SJCRH30 (cell line): ENCODE results near the gene ZNF200. TPM values are rescaled to one million over a fixed set of nuclear protein-coding genes. Genes with fewer than 3 reads are reported as not detected.

Experiments used
- DNase-seq, 2 experiments: peaks; one replicate each; pipeline ENCODE4 v3.0.0-alpha.2; 2015 to 2020
- H3K27ac ChIP-seq: fragments of 250-450 bp; sonication (Bioruptor Pico); 2 replicates; pipeline ENCODE4 v1.5.1; 2020; ENCODE audit warnings: mild to moderate bottlenecking, moderate library complexity
- H3K27me3 ChIP-seq: fragments of 250-450 bp; sonication (Bioruptor Pico); 2 replicates; pipeline ENCODE4 v1.5.1; 2020; ENCODE audit warnings: mild to moderate bottlenecking, moderate library complexity
- H3K36me3 ChIP-seq: fragments of 250-450 bp; sonication (Bioruptor Pico); 2 replicates; pipeline ENCODE4 v1.5.1; 2020; ENCODE audit warnings: mild to moderate bottlenecking, moderate library complexity
- H3K4me1 ChIP-seq: fragments of 250-450 bp; sonication (Bioruptor Pico); 2 replicates; pipeline ENCODE4 v1.5.1; 2020; ENCODE audit warnings: mild to moderate bottlenecking, moderate library complexity
- H3K4me3 ChIP-seq: fragments of 250-450 bp; sonication (Bioruptor Pico); 2 replicates; pipeline ENCODE4 v1.5.1; 2020; ENCODE audit warnings: mild to moderate bottlenecking, moderate library complexity
- H3K9me3 ChIP-seq: fragments of 250-450 bp; sonication (Bioruptor Pico); replicated peaks from 2 replicates; pipeline ENCODE4 v1.5.1; 2020; ENCODE audit warnings: mild to moderate bottlenecking, moderate library complexity
- total RNA-seq: library from RNA; depleted of rRNA; stranded (reverse); fragments of >200 nt; shearing (Covaris generic); gene quantifications from 2 replicates; pipeline ENCODE4 v1.2.3, GENCODE V29; 2014

Gene ZNF200
- total RNA-seq, 1 experiment from 2014 or later, result 16.1 TPM

DNA sequence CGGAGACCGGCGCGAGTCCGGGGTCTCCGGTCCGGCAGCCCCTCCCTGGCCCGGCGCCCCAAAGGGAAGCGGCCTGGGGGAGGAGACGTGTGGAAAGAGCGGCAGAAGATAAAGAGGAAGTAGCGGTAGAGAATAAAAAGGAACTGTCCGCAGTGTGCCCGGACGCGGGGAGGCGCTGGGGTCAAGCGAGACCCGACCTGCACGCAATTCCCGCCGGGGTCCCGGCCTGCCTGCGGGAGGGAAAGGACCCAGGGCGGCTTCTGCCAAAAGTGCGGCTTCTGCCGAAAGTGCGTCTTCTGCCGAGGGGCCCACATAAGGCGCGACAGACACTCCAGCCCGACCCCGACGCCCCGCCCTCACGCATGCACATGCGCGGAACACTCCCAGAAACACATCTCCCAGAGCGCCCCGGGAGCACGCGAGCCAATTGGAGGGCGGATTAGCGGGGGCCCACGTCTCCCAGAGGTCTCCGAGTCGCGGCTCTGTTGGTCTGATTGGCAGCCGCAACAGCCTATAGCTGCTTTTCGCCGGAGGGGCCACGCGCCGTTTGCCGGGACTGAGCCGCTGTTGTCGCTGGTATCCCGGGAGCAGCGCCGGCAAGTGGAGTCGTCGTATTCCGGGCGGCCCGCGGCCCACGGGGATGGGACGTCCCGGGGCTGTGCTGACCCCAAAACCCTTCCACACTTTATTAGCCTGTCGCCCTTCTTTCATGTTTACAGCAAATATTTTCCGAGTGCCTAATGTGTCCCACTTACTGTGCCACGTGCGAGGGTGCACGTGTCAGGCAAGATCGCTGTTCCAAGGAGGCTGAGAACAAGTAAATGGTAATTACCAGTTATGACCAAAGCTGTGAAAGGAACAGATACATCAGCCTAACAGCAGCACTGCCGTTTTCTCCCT lies 29.4 kb upstream of the ZNF200 start:
- DNase-seq, result peak; percentile 98 to 99
- Histone ChIP-seq H3K4me1 (0 out of 2 replicates have a peak, but pooled peaks cover 2% of the 10 kb centered on the region), H3K36me3 (no peaks in the 10 kb centered on the region), H3K27me3 (no peaks in the 10 kb centered on the region), H3K9me3 (no peaks in the 10 kb centered on the region), H3K4me3 (peak overlapping the region; percentile 65), H3K27ac (peak overlapping the region; percentile 49)

DNA sequence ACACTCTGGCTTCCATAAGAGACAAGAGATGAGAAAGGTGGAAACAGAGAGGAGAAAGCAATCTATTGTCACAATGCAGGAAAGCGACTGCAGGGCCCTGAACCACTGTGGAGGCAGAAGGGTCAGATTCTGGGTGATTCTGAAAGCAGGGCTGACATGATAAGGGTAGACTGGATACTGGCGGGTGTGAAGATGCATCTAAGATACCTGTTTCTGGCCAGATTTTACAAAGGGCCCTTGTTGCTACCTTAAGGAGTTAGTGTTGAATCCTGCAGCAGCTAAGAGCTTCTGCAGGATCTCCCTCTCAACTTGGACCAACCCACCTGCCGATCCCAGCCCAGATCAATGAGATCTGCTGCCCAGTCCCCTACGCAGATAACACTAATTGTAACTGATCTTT lies 27.6 kb upstream of the ZNF200 start:
- Histone ChIP-seq H3K36me3 (no peaks in the 10 kb centered on the region), H3K4me1 (0 out of 2 replicates have a peak, but pooled peaks cover 2% of the 10 kb centered on the region), H3K27ac (no peak overlapping the region), H3K9me3 (no peaks in the 10 kb centered on the region), H3K4me3 (no peak overlapping the region), H3K27me3 (no peaks in the 10 kb centered on the region)
- DNase-seq, result no peak

DNA sequence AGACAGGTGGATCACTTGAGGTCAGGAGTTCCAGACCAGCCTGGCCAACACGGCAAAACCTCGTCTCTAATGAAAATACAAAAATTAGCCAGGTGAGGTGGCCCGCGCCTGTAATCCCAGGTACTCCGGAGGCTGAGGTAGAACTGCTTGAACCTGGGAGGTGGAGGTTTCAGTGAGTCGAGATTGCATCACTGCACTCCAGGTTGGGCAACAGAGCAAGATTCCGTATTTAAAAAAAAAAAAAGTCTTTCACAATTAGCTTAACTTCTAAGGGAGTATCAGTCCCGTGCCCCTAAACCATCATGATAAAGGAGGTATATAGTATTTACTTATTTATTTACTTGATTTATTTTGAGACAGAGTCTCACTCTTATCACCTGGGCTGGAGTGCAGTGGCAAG lies 24.9 kb upstream of the ZNF200 start:
- Histone ChIP-seq H3K27ac (no peak overlapping the region), H3K4me1 (no peaks in the 10 kb centered on the region), H3K4me3 (no peak overlapping the region), H3K9me3 (no peaks in the 10 kb centered on the region), H3K27me3 (no peaks in the 10 kb centered on the region), H3K36me3 (no peaks in the 10 kb centered on the region)
- no peak for DNase-seq

DNA sequence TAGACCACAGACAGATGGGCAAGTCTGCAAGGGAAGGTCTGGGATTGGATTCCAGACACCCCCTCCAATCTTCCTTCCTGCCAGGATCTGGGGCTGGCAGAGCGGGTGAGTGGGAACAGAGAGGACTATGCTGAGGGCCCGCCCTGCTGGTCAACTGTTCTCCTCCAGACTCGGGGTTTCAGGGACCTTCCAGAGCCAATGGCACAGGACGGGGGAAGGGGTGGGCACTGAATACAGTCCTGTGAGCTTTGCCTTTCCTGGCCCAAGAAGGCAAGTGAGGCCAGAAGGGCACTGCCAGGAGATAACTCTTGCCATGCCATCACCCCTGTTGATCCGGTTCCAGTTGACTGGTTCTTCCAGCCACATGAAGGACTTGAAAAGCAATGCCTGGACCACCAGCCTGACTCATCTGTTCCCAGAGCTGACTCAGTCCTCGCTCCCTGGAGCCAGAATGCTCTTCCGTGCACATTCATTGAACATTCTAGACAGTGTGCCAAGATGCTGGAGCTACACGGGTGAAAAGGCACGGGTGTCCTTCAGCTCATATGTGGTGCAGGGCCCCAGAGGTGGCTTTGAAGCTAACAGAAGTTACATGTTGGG lies 22.0 kb upstream of the ZNF200 start:
- H3K4me1 ChIP-seq, result no peaks in the 10 kb centered on the region
- no peak overlapping the region for H3K4me3 ChIP-seq
- H3K27ac ChIP-seq, result no peak overlapping the region
- no peak for DNase-seq
- no peaks in the 10 kb centered on the region for H3K9me3 ChIP-seq
- no peaks in the 10 kb centered on the region for H3K36me3 ChIP-seq
- H3K27me3 ChIP-seq, result no peaks in the 10 kb centered on the region

DNA sequence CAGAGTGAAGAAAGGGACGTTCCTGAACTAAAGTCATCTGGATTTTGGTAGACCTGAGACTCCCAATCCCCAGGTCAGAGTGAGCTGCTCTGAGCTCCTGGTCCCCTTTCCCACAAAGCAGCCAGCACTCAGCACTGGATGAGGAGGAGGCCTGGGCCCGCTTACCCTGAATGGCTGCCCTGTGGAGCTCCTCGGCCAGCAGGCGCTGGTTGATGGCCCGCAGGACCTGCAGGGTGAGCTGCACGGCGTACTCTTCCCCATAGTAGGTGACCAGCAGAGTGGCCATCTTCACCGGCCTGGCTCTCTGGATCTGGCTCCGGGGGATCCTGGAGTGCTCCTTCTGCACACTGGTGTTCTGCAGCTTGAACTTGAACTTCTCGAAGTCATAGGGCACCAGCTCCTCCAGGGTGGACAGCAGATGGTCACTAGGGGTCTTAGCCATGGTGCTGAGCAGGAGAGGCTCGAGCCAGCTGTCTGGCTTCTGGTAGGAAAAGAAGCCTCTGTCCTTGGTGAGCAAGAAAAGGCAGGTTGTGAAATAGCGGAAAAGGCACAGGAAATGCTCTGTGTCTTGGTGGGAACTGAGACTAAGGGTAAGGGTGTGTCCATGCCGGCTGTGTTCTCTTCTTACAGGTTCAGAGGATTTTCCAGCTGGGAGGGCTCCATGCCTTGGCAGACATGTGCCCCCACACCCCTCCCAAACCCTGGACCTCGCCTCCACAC lies 21.3 kb upstream of the ZNF200 start, which contains the start of gene MEFV:
Gene MEFV (minus strand): TSS at position 488 of the 720 bp plus-strand sequence. CDS start 46 bp downstream, at position 442.
- no peak for DNase-seq
- no peaks in the 10 kb centered on the region for H3K4me1 ChIP-seq
- no peaks in the 10 kb centered on the region for H3K27me3 ChIP-seq
- no peak within 1 kb of the TSS for H3K27ac ChIP-seq
- no peaks in the 10 kb centered on the region for H3K36me3 ChIP-seq
- H3K4me3 ChIP-seq, result no peak within 1 kb of the TSS
- no peaks in the 10 kb centered on the region for H3K9me3 ChIP-seq

DNA sequence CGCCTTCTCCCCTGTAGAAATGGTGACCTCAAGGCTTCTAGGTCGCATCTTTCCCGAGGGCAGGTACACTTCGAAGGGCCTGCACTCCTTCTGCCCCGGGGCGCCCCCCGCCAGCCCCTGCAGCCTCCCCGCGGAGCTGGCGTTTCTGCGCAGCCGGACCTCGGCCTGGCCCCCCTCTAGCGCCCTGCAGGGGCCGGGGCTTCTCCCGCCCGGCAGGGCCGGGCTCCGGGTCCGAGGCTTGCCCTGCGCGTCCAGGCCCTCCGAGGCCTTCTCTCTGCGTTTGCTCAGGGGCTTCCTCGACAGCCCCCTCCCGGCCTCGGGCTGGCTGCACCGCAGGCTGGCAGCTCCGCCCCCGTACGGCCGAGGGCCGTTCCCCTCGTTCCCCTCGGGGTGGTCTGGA lies 19.4 kb upstream of the ZNF200 start:
- Histone ChIP-seq H3K36me3 (no peaks in the 10 kb centered on the region), H3K27me3 (no peaks in the 10 kb centered on the region), H3K9me3 (no peaks in the 10 kb centered on the region), H3K4me3 (no peak overlapping the region), H3K27ac (no peak overlapping the region), H3K4me1 (no peaks in the 10 kb centered on the region)
- DNase-seq, result no peak

DNA sequence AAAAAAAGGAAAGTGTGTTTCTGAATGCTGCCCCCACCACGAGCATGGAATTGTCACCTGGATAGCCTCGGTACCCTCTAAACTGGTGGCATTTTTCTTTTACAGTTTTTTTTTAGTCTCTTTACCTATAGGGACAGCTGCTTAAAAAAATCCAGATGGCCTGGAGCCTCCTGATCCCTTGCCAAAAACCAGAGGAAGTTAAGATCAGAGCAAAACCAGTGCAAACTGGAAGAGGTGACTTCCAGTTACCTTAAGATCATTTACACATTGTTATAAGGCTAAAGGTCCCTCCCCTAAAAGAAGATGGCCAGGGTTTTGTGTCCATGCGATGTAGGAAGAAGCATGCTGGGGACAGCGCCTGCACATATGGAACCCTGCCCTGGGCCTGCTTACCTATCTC lies 18.0 kb upstream of the ZNF200 start:
- Histone ChIP-seq H3K4me1 (no peaks in the 10 kb centered on the region), H3K4me3 (no peak overlapping the region), H3K36me3 (no peaks in the 10 kb centered on the region), H3K27ac (no peak overlapping the region), H3K27me3 (no peaks in the 10 kb centered on the region), H3K9me3 (no peaks in the 10 kb centered on the region)
- no peak for DNase-seq

DNA sequence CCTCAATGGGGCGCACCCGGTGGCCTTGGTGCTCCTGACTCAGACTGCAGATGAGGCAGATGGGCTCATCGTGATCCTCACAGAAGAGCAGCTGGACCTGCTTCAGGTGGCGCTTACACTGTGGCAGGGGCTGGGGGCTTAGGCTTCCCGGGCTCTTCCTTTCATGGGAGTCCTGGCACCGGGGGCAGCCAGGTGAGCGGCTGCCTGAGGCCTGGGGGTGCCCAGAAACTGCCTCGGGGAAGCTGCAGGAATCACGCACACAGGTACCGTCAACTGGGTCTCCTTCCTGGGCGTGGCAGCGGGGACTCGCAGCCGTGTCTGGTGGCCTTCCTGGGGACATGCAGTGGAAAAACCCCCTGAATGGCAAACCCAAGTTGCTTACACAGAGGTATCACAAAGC lies 14.5 kb upstream of the ZNF200 start:
- DNase-seq, result no peak
- Histone ChIP-seq H3K4me1 (no peaks in the 10 kb centered on the region), H3K9me3 (no peaks in the 10 kb centered on the region), H3K27ac (no peak overlapping the region), H3K4me3 (no peak overlapping the region), H3K27me3 (no peaks in the 10 kb centered on the region; the same call in 1 of the 2 replicates), H3K36me3 (no peaks in the 10 kb centered on the region)

DNA sequence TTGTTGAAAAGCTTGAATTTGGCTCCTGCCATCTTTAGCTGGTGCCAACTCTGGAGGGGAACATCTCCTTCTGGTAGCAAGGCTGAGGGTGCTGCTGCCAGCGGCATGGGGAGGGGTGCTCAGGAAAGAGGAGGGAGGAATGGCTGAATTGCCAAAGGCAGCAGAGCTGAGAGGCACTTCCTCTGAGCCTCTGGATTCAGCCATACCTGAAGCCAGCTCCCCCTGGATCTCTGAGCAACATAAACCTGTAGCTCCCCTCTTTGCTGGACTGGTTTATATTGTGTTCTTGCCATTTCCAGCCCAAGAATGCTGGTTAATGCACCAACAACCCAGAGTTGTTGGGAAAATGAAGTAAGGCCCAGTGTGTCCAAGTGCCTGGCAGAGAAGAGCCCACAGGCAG lies 14.1 kb upstream of the ZNF200 start:
- H3K9me3 ChIP-seq, result no peaks in the 10 kb centered on the region
- H3K4me3 ChIP-seq, result no peak overlapping the region
- H3K4me1 ChIP-seq, result no peaks in the 10 kb centered on the region
- H3K36me3 ChIP-seq, result no peaks in the 10 kb centered on the region
- no peak overlapping the region for H3K27ac ChIP-seq
- no peak for DNase-seq
- no peaks in the 10 kb centered on the region; the same call in 1 of the 2 replicates for H3K27me3 ChIP-seq

DNA sequence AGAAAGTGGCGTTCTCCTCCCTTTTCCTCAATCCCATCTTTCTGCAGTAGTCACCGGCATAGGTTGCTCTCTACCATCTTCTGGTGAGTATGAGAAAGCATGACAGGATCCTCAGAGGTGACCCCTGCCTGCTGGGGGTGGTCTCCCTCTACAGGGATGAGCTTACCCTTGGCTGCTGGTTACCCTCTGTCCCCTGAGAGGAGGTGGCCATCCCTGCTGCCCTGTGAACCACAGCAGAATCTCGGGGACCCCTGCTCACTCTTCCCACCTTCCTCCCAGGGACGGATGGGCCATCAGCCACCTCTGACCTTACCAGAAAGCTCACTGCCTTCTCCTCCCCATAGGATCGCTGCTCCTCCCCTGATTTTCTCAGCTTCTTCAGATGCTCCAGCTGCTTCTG lies 13.6 kb upstream of the ZNF200 start:
- no peaks in the 10 kb centered on the region; the same call in 1 of the 2 replicates for H3K27me3 ChIP-seq
- no peaks in the 10 kb centered on the region for H3K4me1 ChIP-seq
- no peak overlapping the region for H3K4me3 ChIP-seq
- no peaks in the 10 kb centered on the region for H3K36me3 ChIP-seq
- no peak for DNase-seq
- H3K27ac ChIP-seq, result no peak overlapping the region
- no peaks in the 10 kb centered on the region for H3K9me3 ChIP-seq

DNA sequence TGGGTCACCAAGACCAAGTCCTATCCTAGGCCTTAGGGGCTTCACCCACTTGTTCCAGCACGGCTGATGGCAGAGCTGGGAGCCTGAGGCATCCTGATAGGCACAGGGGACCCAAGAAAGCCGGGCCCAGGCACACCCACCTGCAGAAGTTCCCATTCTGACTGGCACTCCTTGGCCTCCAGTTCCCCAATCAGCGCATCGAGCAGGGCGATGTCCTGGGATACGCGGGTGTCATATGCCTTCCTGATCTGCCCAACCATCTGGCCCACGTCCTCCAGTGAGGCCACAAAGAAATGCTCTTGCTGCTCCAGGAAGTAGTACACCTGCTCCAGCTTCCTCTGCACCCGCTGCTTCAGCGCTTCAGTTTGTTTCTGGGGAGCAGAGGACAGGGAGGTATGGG lies 11.9 kb upstream of the ZNF200 start:
- Histone ChIP-seq H3K4me1 (no peaks in the 10 kb centered on the region), H3K9me3 (no peaks in the 10 kb centered on the region), H3K4me3 (no peak overlapping the region), H3K27me3 (no peaks in the 10 kb centered on the region; the same call in 1 of the 2 replicates), H3K36me3 (no peaks in the 10 kb centered on the region), H3K27ac (no peak overlapping the region)
- DNase-seq, result no peak

DNA sequence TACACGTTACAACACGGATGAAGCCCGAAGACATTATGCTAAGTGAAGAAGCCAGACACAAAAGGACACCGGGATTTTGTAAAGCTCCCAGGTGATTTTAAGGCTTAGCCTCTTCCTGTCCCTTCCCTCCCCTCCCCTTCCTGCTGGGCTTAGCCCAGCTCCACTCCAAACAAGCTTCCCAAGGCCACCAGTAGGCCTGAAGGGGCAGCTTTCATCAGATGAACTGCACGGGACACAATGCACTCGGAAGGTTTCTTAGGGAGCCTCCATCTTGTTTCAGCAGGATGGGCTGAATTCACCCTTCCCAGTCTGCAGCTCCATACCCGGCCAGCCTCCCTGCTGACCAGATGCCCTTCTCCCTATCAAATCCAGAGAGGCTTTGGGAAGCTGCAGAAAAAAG lies 11.0 kb upstream of the ZNF200 start:
- Histone ChIP-seq H3K27me3 (no peaks in the 10 kb centered on the region; the same call in 1 of the 2 replicates), H3K4me3 (no peak overlapping the region), H3K4me1 (no peaks in the 10 kb centered on the region), H3K27ac (no peak overlapping the region), H3K9me3 (no peaks in the 10 kb centered on the region), H3K36me3 (no peaks in the 10 kb centered on the region)
- DNase-seq, result no peak

DNA sequence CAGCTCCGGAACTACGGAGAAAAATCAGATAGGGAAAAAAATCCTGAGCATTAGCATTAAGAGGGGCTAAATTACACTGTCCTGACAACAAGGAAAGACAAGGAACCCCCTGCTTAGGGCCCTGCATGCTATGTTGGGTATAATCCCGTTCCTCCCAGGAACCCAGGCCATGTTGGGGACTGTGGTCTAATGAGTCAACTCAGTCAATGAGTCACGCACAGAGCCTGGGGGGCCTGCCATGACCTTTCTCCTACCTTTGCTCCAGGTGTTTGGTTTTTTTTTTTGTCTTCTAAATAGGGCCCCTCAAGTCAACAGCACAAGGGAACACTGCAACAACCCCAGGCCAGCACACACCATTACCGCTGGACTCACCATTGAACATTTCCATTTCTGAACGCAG lies 8.9 kb upstream of the ZNF200 start:
- Histone ChIP-seq H3K4me3 (no peak overlapping the region), H3K36me3 (no peaks in the 10 kb centered on the region), H3K27ac (no peak overlapping the region), H3K9me3 (no peaks in the 10 kb centered on the region), H3K27me3 (no peaks in the 10 kb centered on the region; the same call in 1 of the 2 replicates), H3K4me1 (no peaks in the 10 kb centered on the region)
- no peak for DNase-seq

DNA sequence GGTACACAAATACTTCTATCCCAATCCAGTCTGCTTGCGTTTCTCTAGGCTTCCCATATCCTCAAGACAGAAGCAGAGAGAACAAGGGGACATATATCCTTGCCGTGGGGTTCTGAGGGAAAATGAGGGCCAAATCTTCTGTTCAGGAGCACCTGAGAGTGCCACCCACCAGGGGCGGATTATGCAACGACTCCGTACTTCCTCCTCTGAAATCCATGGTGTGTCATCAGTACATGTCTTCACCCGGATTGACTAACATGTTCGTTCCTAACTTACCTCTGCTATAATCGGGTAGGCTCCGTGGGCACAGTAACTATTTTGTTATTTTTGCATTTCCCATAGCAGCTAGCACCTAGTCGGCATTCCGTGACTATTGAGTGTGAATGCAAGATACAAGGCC lies 7.8 kb upstream of the ZNF200 start:
- no peaks in the 10 kb centered on the region; the same call in 1 of the 2 replicates for H3K27me3 ChIP-seq
- peak in 1 of 2 experiments; percentile 13 for DNase-seq
- no peak overlapping the region for H3K27ac ChIP-seq
- H3K36me3 ChIP-seq, result no peaks in the 10 kb centered on the region
- no peaks in the 10 kb centered on the region for H3K9me3 ChIP-seq
- H3K4me1 ChIP-seq, result no peaks in the 10 kb centered on the region
- H3K4me3 ChIP-seq, result no peak overlapping the region

DNA sequence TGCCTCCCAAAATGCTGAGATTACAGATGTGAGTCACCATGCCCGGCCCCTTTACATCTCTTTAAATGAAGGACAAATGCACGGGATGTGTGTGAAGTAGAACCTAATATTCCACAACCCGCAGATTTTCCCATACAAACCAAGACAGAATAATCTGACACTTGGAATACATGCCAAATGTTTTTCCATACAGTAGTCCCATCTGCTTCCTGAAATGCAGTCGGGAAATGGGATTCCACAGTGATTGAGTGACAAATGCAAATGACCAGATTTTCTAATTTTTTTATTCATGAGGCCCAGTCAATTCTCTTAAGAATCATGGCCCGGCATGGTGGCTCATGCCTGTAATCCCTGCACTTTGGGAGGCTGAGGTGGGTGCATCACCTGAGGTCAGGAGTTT lies 6.8 kb upstream of the ZNF200 start:
- no peak for DNase-seq

More for the DNA sequence above, 6.8 kb upstream of the ZNF200 start:
- no peaks in the 10 kb centered on the region for H3K36me3 ChIP-seq
- H3K9me3 ChIP-seq, result no peaks in the 10 kb centered on the region
- H3K27ac ChIP-seq, result no peak overlapping the region
- no peaks in the 10 kb centered on the region; the same call in 1 of the 2 replicates for H3K27me3 ChIP-seq
- no peaks in the 10 kb centered on the region for H3K4me1 ChIP-seq
- H3K4me3 ChIP-seq, result no peak overlapping the region
